Body of pancreas (tissue), 4 donors: ENCODE measurements around the gene CNKSR2.

ENCODE experiments used
- CTCF ChIP-seq, 7 experiments: fragments of 450-650 bp in 4 of 7; fragments of 200-600 bp in 3 of 7; sonication (generic) in 3 of 7; IDR thresholded peaks; one replicate each; pipeline ENCODE4 v1.5.1; 2016 to 2019; ENCODE audit warnings: antibody characterized with exemption in 7 of 7
- POLR2A ChIP-seq, 3 donors: fragments of 450-650 bp; IDR thresholded peaks; one replicate each; pipeline ENCODE4 v1.6.1; 2016; ENCODE audit warnings: antibody characterized with exemption in 3 of 3, mild to moderate bottlenecking in 2 of 3

GRCh38 chrX:21559417-21559816 is 185.2 kb downstream of the CNKSR2 start:
- TF ChIP-seq CTCF (IDR thresholded peaks at IDR 0.05) (no peak), POLR2A (IDR thresholded peaks at IDR 0.05) (no peak)
